ENCODE results near the gene DICER1. TPM values are rescaled to one million over a fixed set of nuclear protein-coding genes. Genes with fewer than 3 reads are reported as not detected.

DICER1 gene
- total RNA-seq, 1 donor from 2014 or later: 49.3 TPM

GRCh38 chr14:95088665-95089064 lies 68.7 kb downstream of the DICER1 start:
- DNase-seq (ENCODE audit: low spot score): no peak

- DNase-seq (ENCODE audit: low spot score): no peak
Measured at GRCh38 chr14:95087619-95088018, 69.7 kb downstream of the DICER1 start.

- no peak for DNase-seq (ENCODE audit: low spot score)
Measured at GRCh38 chr14:95085321-95085720, 72.0 kb downstream of the DICER1 start.

- no peak for DNase-seq (ENCODE audit: low spot score)
Measured at GRCh38 chr14:95078867-95079266, 78.5 kb downstream of the DICER1 start.

GRCh38 chr14:95077345-95077744 lies 80.0 kb downstream of the DICER1 start:
- DNase-seq (ENCODE audit: low spot score): no peak

- no peak for DNase-seq (ENCODE audit: low spot score)
Measured at GRCh38 chr14:95075789-95076188, 81.5 kb downstream of the DICER1 start.

GRCh38 chr14:95073947-95074346 lies 83.4 kb downstream of the DICER1 start:
- DNase-seq (ENCODE audit: low spot score): no peak

GRCh38 chr14:95072310-95072905 lies 84.9 kb downstream of the DICER1 start:
- DNase-seq (ENCODE audit: low spot score): no peak

GRCh38 chr14:95071649-95072280 lies 85.6 kb downstream of the DICER1 start:
- no peak for DNase-seq (ENCODE audit: low spot score)

- no peak for DNase-seq (ENCODE audit: low spot score)
Measured at GRCh38 chr14:95070748-95071435, 86.4 kb downstream of the DICER1 start.

GRCh38 chr14:95069547-95069946 lies 87.8 kb downstream of the DICER1 start:
- DNase-seq (ENCODE audit: low spot score): no peak

- no peak for DNase-seq (ENCODE audit: low spot score)
Measured at GRCh38 chr14:95069018-95069417, 88.3 kb downstream of the DICER1 start.

- no peak for DNase-seq (ENCODE audit: low spot score)
Measured at GRCh38 chr14:95068521-95068920, 88.8 kb downstream of the DICER1 start.

- no peak for DNase-seq (ENCODE audit: low spot score)
Measured at GRCh38 chr14:95068080-95068479, 89.2 kb downstream of the DICER1 start.

GRCh38 chr14:95067526-95067925 lies 89.8 kb downstream of the DICER1 start:
- no peak for DNase-seq (ENCODE audit: low spot score)

GRCh38 chr14:95066427-95066986 lies 90.8 kb downstream of the DICER1 start:
- no peak for DNase-seq (ENCODE audit: low spot score)

- no peak for DNase-seq (ENCODE audit: low spot score)
Measured at GRCh38 chr14:95065411-95065810, 91.9 kb downstream of the DICER1 start.

GRCh38 chr14:95064734-95065133 lies 92.6 kb downstream of the DICER1 start:
- no peak for DNase-seq (ENCODE audit: low spot score)

GRCh38 chr14:95064256-95064655 lies 93.1 kb downstream of the DICER1 start:
- DNase-seq (ENCODE audit: low spot score): no peak

- no peak for DNase-seq (ENCODE audit: low spot score)
Measured at GRCh38 chr14:95063391-95063790, 93.9 kb downstream of the DICER1 start.

GRCh38 chr14:95062946-95063345 lies 94.4 kb downstream of the DICER1 start:
- no peak for DNase-seq (ENCODE audit: low spot score)

GRCh38 chr14:95062220-95062619 lies 95.1 kb downstream of the DICER1 start:
- DNase-seq (ENCODE audit: low spot score): no peak
